ENCODE results near the gene DSG3.

Gene DSG3

DNA sequence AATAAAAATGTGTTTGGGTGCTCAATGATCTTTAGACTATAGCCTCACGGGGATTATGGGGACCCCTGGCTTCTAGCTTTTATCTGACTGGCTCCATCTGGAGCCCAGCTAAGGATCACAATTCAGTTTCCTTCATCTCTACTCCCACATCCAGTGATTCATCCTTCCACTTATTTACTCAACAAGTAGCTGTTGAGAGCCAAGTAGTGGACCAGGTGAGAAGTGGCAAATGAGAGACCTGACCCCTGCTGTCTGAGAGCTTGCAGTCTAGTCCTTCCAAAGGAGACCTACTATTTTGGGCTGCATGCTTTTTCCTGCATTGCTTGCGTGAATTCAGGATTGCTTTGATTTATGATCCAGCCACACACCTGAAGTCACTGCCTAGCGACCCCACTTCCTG lies 10.7 kb upstream of the DSG3 start:
- Histone ChIP-seq H3K36me3 (no peaks in the 10 kb centered on the region), H3K27ac (no peak overlapping the region), H3K4me3 (no peak overlapping the region), H3K4me1 (no peaks in the 10 kb centered on the region), H3K27me3 (no peaks in the 10 kb centered on the region), H3K9me3 (peaks cover 0 to 3% (median 0%) of the 10 kb centered on the region in 3 donors)
- intact Hi-C loops (cut with DNase I; ENCODE audit: low total_unique reads): no loop called here
- DNase-seq: no peak
- TF ChIP-seq, protein P1, sequence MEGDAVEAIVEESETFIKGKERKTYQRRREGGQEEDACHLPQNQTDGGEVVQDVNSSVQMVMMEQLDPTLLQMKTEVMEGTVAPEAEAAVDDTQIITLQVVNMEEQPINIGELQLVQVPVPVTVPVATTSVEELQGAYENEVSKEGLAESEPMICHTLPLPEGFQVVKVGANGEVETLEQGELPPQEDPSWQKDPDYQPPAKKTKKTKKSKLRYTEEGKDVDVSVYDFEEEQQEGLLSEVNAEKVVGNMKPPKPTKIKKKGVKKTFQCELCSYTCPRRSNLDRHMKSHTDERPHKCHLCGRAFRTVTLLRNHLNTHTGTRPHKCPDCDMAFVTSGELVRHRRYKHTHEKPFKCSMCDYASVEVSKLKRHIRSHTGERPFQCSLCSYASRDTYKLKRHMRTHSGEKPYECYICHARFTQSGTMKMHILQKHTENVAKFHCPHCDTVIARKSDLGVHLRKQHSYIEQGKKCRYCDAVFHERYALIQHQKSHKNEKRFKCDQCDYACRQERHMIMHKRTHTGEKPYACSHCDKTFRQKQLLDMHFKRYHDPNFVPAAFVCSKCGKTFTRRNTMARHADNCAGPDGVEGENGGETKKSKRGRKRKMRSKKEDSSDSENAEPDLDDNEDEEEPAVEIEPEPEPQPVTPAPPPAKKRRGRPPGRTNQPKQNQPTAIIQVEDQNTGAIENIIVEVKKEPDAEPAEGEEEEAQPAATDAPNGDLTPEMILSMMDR (IDR thresholded peaks at IDR 0.05): no peak

DNA sequence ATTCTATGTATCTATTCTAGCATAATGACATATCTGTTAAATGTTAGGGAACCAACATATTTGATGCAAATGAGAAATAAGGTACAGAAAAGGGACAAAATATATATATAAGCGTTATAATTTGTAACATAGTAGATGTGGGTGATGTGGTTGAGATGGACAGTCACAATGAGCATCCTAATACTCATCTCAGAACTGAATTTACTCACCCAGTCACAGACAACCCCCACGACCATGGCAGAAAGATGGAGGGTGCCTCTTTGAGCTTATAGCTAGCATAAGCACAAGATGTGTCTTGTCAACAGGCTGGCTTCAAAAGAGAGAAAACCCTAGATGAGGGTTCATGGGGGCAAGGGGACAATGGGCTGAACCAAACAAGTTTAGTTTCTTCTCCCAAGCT lies 9.1 kb upstream of the DSG3 start:
- H3K4me3 ChIP-seq: no peak overlapping the region
- intact Hi-C loops (cut with DNase I; ENCODE audit: low total_unique reads): no loop called here
- H3K36me3 ChIP-seq: no peaks in the 10 kb centered on the region
- no peaks in the 10 kb centered on the region for H3K27me3 ChIP-seq
- H3K4me1 ChIP-seq: no peaks in the 10 kb centered on the region
- TF ChIP-seq, protein P1 (IDR thresholded peaks at IDR 0.05): no peak
- no peak for DNase-seq
- no peak overlapping the region for H3K27ac ChIP-seq
- H3K9me3 ChIP-seq: no peaks in the 10 kb centered on the region

DNA sequence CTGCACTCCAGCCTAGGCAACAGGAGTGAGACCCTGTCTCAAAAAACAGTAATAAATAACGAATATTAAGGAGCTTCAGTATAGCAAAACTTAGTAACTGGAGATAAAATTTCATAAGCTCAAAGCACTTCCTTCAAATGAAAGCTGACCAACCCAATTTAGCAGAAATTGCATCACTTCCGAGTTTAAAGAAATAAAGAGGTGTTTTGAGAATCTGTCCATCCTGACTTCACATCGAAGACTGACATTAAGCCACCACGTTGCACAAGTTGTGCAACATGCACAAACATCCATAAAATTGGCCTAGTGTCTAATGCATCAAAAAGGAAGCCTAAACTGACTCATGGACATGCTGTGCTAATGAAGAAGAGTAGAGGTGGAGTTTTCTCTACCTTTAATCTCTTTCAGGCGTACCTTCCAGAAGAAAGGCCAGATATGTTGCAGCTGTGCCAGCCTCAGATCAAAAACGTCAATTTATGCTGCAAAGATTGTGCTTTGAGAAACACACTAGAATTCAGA lies 7.7 kb upstream of the DSG3 start:
- Histone ChIP-seq H3K4me3 (no peak overlapping the region), H3K27me3 (no peaks in the 10 kb centered on the region), H3K4me1 (no peaks in the 10 kb centered on the region), H3K9me3 (no peaks in the 10 kb centered on the region), H3K36me3 (no peaks in the 10 kb centered on the region), H3K27ac (no peak overlapping the region)
- intact Hi-C loops (cut with DNase I; ENCODE audit: low total_unique reads): no loop called here
- TF ChIP-seq, protein P1 (IDR thresholded peaks at IDR 0.05): no peak
- DNase-seq: no peak

DNA sequence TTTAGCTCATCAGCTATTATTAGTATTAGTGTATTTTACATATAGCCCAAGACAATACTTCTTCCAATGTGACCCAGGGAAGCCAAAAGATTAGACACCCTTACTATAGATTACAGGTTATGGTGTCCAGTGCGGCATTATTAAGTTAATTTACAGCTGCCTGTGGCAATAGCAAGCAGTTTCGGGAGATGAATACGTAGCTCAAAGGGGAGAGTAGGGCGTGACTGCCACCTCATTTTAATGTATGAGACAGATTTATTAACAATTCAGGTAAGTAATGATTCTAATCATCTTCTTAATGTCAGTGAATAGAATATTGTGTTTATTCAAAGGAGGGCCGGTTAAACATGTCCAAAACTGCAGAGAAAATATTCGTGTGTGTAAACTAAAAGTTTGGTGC lies 6.8 kb upstream of the DSG3 start:
- Histone ChIP-seq H3K27me3 (no peaks in the 10 kb centered on the region), H3K27ac (no peak overlapping the region), H3K36me3 (no peaks in the 10 kb centered on the region), H3K4me1 (no peaks in the 10 kb centered on the region), H3K4me3 (no peak overlapping the region), H3K9me3 (no peaks in the 10 kb centered on the region)
- intact Hi-C loops (cut with DNase I; ENCODE audit: low total_unique reads): no loop called here
- TF ChIP-seq, protein P1 (IDR thresholded peaks at IDR 0.05): no peak
- no peak for DNase-seq

DNA sequence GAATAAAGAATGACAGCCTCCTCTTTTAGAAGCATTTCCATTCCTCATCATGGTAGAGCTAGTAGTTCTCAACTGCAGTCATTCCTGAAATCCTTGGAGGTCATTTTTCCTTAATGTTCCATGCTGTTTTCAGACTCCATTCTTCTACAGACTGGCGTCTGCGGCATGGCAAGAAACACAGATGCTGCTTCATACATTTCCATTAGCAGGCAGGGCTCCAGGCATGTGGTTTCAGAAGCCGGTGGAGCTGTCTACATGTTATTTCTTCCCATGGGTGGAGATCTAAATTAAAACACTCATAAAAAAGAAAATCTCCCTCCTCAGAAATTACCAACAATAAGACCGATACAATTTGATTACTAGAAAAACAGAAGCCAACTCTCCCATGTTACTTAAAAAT lies 6.0 kb upstream of the DSG3 start:
- DNase-seq: no peak
- Histone ChIP-seq H3K9me3 (no peaks in the 10 kb centered on the region), H3K27ac (no peak overlapping the region), H3K4me3 (no peak overlapping the region), H3K4me1 (no peaks in the 10 kb centered on the region), H3K27me3 (no peaks in the 10 kb centered on the region), H3K36me3 (no peaks in the 10 kb centered on the region)
- intact Hi-C loops (cut with DNase I; ENCODE audit: low total_unique reads): no loop called here
- TF ChIP-seq, protein P1 (IDR thresholded peaks at IDR 0.05): no peak

DNA sequence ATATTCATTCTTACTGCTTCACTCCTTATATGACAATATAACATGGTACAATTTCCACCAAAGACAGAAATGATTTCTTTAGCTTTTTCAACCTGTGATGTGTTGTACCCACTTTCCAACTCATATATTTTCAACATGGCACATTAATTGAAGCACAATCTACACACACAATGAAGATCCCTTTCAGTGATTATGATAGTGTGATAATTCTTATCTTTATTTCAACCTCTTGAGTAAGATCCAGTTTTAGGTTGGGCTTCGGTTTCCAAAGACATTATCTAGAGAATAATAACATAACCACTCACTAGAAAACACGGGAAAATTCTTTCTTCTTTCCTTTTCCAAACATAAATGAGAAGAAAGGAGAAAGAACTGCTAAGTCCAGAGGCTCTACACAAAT lies 3.4 kb upstream of the DSG3 start:
- TF ChIP-seq, protein P1 (IDR thresholded peaks at IDR 0.05): no peak
- no peaks in the 10 kb centered on the region for H3K9me3 ChIP-seq
- intact Hi-C loops (cut with DNase I; ENCODE audit: low total_unique reads): no loop called here

More for the DNA sequence above, 3.4 kb upstream of the DSG3 start:
- Histone ChIP-seq H3K4me3 (no peak overlapping the region), H3K27me3 (no peaks in the 10 kb centered on the region), H3K27ac (no peak overlapping the region), H3K36me3 (no peaks in the 10 kb centered on the region), H3K4me1 (no peaks in the 10 kb centered on the region)
- DNase-seq: no peak
